Mesodermal cell (in vitro differentiated cells): ENCODE measurements around the gene HS3ST4.
"Not testable (repeated sequence)": the region's sequence is repeated elsewhere in the genome, so short reads cannot be mapped to it uniquely, and the experiment has no call there.

Experiments
- H3K27ac ChIP-seq: 2 replicates; pipeline ENCODE4 v1.7.0; 2013; ENCODE audit warnings: mild to moderate bottlenecking, low read depth, low read length, moderate library complexity; ENCODE audit not compliant: severe bottlenecking
- H3K36me3 ChIP-seq: 2 replicates; pipeline ENCODE4 v1.7.1; 2013; ENCODE audit warnings: mild to moderate bottlenecking, low read length, moderate library complexity; ENCODE audit not compliant: control insufficient read depth, insufficient read depth
- H3K4me1 ChIP-seq: one replicate; pipeline ENCODE4 v1.7.1; 2013; ENCODE audit warnings: mild to moderate bottlenecking, low read length; ENCODE audit not compliant: insufficient read depth, control insufficient read depth, poor library complexity, severe bottlenecking
- H3K4me3 ChIP-seq: 2 replicates; pipeline ENCODE4 v1.7.0; 2013; ENCODE audit warnings: low read length, control low read depth, mild to moderate bottlenecking; ENCODE audit not compliant: insufficient read depth, poor library complexity, severe bottlenecking; ENCODE audit errors: extremely low read depth
- H3K9me3 ChIP-seq: 2 replicates; pipeline ENCODE4 v1.7.1; 2013; ENCODE audit warnings: mild to moderate bottlenecking, low read length, moderate library complexity; ENCODE audit not compliant: control insufficient read depth
- WGBS, 2 experiments: methylation state at CpG; one replicate each; pipeline ENCODE4 v1.1.5; 2013; ENCODE audit warnings: missing lambda C conversion rate in 2 of 2; ENCODE audit not compliant: insufficient coverage in 2 of 2; 5-methylcytosine and 5-hydroxymethylcytosine counted together

HS3ST4 gene

GRCh38 chr16:26098206-26098605 is 406.4 kb downstream of the HS3ST4 start:
- H3K27ac ChIP-seq, H3K4me3 ChIP-seq, H3K9me3 ChIP-seq, H3K4me1 ChIP-seq, H3K36me3 ChIP-seq: not testable (repeated sequence)
- WGBS, 2 experiments: 59 to 100% methylated on average over 1 to 2 of the region's 3 CpGs

- H3K4me1 ChIP-seq: no peaks in the 10 kb centered on the region
- 70 to 94% methylated on average over 3 to 5 of the region's 6 CpGs for WGBS, 2 experiments
- H3K9me3 ChIP-seq: no peaks in the 10 kb centered on the region
- no peak overlapping the region for H3K4me3 ChIP-seq
- no peaks in the 10 kb centered on the region for H3K36me3 ChIP-seq
- H3K27ac ChIP-seq: no peak overlapping the region
Measured at GRCh38 chr16:26102369-26102768, 410.6 kb downstream of the HS3ST4 start.

GRCh38 chr16:26108836-26109505 is 417.2 kb downstream of the HS3ST4 start:
- Histone ChIP-seq H3K4me3 (no peak overlapping the region), H3K36me3 (no peaks in the 10 kb centered on the region), H3K4me1 (no peaks in the 10 kb centered on the region), H3K27ac (no peak overlapping the region), H3K9me3 (no peaks in the 10 kb centered on the region)
- 69 to 94% methylated on average over 3 to 6 of the region's 13 CpGs for WGBS, 2 experiments

GRCh38 chr16:26111900-26112299 is 420.1 kb downstream of the HS3ST4 start:
- H3K36me3 ChIP-seq: no peaks in the 10 kb centered on the region
- H3K27ac ChIP-seq: no peak overlapping the region
- H3K4me1 ChIP-seq: no peaks in the 10 kb centered on the region
- H3K9me3 ChIP-seq: no peaks in the 10 kb centered on the region
- H3K4me3 ChIP-seq: no peak overlapping the region
- 89% methylated on average over 2 of the region's 5 CpGs; no CpG with 5 or more reads in 1 of the 2 experiments for WGBS, 2 experiments

- H3K27ac ChIP-seq: no peak overlapping the region
- 10 to 21% methylated on average over 2 of the region's 3 CpGs for WGBS, 2 experiments
- H3K36me3 ChIP-seq: no peaks in the 10 kb centered on the region
- no peaks in the 10 kb centered on the region for H3K4me1 ChIP-seq
- H3K4me3 ChIP-seq: no peak overlapping the region
- H3K9me3 ChIP-seq: no peaks in the 10 kb centered on the region
Measured at GRCh38 chr16:26118575-26118974, 426.8 kb downstream of the HS3ST4 start.

GRCh38 chr16:26120729-26121128 is 429.0 kb downstream of the HS3ST4 start:
- H3K36me3 ChIP-seq: no peaks in the 10 kb centered on the region
- WGBS, 2 experiments: 80 to 100% methylated on average over 1 of the region's 3 CpGs
- H3K9me3 ChIP-seq: no peaks in the 10 kb centered on the region
- H3K4me1 ChIP-seq: no peaks in the 10 kb centered on the region
- no peak overlapping the region for H3K27ac ChIP-seq
- no peak overlapping the region for H3K4me3 ChIP-seq

- Histone ChIP-seq H3K4me1 (no peaks in the 10 kb centered on the region), H3K27ac (no peak overlapping the region), H3K9me3 (no peaks in the 10 kb centered on the region), H3K4me3 (no peak overlapping the region), H3K36me3 (no peaks in the 10 kb centered on the region)
- WGBS, 2 experiments: no CpG with 5 or more reads among the region's 1 CpG
Measured at GRCh38 chr16:26128296-26128695, 436.5 kb downstream of the HS3ST4 start.

GRCh38 chr16:26129997-26130396 is 438.2 kb downstream of the HS3ST4 start:
- no peak overlapping the region for H3K27ac ChIP-seq
- 89 to 95% methylated on average over 9 of the region's 9 CpGs for WGBS, 2 experiments
- no peaks in the 10 kb centered on the region for H3K9me3 ChIP-seq
- no peaks in the 10 kb centered on the region for H3K4me1 ChIP-seq
- no peak overlapping the region for H3K4me3 ChIP-seq
- H3K36me3 ChIP-seq: no peaks in the 10 kb centered on the region

GRCh38 chr16:26133416-26134093 is 441.8 kb downstream of the HS3ST4 start:
- Histone ChIP-seq H3K9me3 (no peaks in the 10 kb centered on the region), H3K4me3 (no peak overlapping the region), H3K36me3 (no peaks in the 10 kb centered on the region), H3K4me1 (no peaks in the 10 kb centered on the region), H3K27ac (no peak overlapping the region)
- WGBS, 2 experiments: 56% methylated on average over 2 of the region's 5 CpGs; no CpG with 5 or more reads in 1 of the 2 experiments

GRCh38 chr16:26134588-26134987 is 442.8 kb downstream of the HS3ST4 start:
- Histone ChIP-seq H3K27ac (no peak overlapping the region), H3K4me1 (no peaks in the 10 kb centered on the region), H3K36me3 (no peaks in the 10 kb centered on the region), H3K9me3 (no peaks in the 10 kb centered on the region), H3K4me3 (no peak overlapping the region)
- WGBS, 2 experiments: 61 to 62% methylated on average over 2 of the region's 2 CpGs

GRCh38 chr16:26137956-26138355 is 446.2 kb downstream of the HS3ST4 start:
- peaks cover 10% of the 10 kb centered on the region for H3K4me1 ChIP-seq

More at GRCh38 chr16:26137956-26138355, 446.2 kb downstream of the HS3ST4 start:
- WGBS, 2 experiments: 100% methylated on average over 1 of the region's 2 CpGs
- no peaks in the 10 kb centered on the region for H3K9me3 ChIP-seq
- H3K4me3 ChIP-seq: no peak overlapping the region
- no peak overlapping the region for H3K27ac ChIP-seq
- H3K36me3 ChIP-seq: no peaks in the 10 kb centered on the region
